ENCODE results near the gene CLEC11A. TPM values are rescaled to one million over a fixed set of nuclear protein-coding genes. Genes with fewer than 3 reads are reported as not detected.
"Not testable (repeated sequence)": the region's sequence is repeated elsewhere in the genome, so short reads cannot be mapped to it uniquely, and the experiment has no call there.

CLEC11A gene
- total RNA-seq, 1 donor from 2014 or later, result 0.38 TPM

DNA sequence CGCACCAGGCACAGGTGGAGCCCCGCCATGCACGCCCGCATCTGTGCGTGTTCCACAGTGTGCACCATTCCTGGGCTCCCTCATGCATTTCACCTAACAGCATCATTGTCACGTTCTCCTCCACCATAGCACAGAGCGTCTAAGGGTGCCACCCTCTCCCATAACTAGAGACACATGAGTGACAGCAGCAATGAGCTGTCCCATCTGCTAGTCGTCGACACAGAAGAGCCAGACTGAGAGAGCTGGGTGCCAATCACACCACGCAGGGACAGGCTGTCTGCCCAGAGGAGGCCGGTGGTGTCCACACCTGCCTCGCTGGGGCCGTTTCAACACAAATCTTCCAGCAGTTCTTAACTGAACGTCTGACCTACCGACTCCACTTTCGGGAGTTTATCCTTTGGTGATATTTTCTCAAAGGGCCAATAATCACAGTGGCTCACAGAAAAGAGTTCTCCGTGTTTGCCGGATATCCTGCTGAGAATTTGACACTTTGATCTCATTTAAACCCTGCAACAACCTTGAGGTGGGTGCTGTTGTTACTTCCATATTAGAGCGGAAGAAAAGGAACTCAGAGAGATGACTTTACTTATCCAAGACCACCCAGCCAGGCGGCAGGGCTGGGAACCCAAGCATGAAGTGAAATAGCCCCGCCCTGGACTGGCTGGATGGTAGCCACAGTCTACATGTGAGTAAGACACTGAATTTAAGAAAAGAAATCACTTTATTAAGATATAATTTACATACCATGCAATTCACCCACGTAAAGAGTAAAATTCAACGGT lies 16.2 kb downstream of the CLEC11A start:
- no peak overlapping the region for H3K27ac Mint-ChIP-seq
- POLR2A ChIA-PET, result no interaction called here
- no peak overlapping the region for H3K4me3 Mint-ChIP-seq
- TF ChIP-seq, protein P1, sequence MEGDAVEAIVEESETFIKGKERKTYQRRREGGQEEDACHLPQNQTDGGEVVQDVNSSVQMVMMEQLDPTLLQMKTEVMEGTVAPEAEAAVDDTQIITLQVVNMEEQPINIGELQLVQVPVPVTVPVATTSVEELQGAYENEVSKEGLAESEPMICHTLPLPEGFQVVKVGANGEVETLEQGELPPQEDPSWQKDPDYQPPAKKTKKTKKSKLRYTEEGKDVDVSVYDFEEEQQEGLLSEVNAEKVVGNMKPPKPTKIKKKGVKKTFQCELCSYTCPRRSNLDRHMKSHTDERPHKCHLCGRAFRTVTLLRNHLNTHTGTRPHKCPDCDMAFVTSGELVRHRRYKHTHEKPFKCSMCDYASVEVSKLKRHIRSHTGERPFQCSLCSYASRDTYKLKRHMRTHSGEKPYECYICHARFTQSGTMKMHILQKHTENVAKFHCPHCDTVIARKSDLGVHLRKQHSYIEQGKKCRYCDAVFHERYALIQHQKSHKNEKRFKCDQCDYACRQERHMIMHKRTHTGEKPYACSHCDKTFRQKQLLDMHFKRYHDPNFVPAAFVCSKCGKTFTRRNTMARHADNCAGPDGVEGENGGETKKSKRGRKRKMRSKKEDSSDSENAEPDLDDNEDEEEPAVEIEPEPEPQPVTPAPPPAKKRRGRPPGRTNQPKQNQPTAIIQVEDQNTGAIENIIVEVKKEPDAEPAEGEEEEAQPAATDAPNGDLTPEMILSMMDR (IDR thresholded peaks at IDR 0.05), result no peak
- ATAC-seq (ENCODE audit: low read depth) (no peak), DNase-seq (no peak)
- CTCF ChIA-PET, result no interaction called here
- no peaks in the 10 kb centered on the region for H3K4me1 Mint-ChIP-seq
- H3K27me3 Mint-ChIP-seq, result peaks cover 40% of the 10 kb centered on the region
- intact Hi-C loops (cut with micrococcal nuclease), result no loop called here
- no peaks in the 10 kb centered on the region for H3K36me3 Mint-ChIP-seq (ENCODE audit: low read depth)
- no peaks in the 10 kb centered on the region for H3K9me3 Mint-ChIP-seq

DNA sequence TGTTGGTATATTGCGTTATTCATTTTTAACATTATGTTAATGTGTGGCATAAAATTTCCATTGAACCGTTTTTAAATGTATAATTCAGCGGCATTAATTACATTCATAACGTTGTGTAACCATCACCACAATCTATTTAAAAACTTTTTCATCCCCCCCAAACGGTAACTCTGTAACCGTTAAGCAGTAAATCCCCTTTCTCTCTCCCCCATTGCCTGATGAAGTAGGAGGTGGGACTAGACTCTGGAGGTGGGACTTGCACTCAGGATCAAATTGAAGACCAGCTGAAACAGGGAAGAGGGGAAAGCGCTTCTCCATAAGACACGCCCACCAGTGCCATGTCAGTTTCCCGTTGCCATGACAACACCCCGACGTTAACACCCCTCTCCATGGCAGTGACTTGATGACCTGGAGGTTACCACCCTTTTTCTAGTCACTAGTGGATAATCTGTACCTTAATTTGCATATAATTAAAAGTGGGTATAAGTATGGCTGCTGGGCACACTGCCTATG lies 16.8 kb downstream of the CLEC11A start:
- ChIA-PET POLR2A (no interaction called here), CTCF (no interaction called here)
- Mint-ChIP-seq H3K36me3 (ENCODE audit: low read depth) (no peaks in the 10 kb centered on the region), H3K27ac (no peak overlapping the region), H3K4me3 (no peak overlapping the region), H3K9me3 (no peaks in the 10 kb centered on the region), H3K4me1 (no peaks in the 10 kb centered on the region), H3K27me3 (peaks cover 36% of the 10 kb centered on the region)
- ATAC-seq (ENCODE audit: low read depth) (no peak), DNase-seq (no peak)
- intact Hi-C loops (cut with micrococcal nuclease), result no loop called here
- TF ChIP-seq, protein P1 (IDR thresholded peaks at IDR 0.05), result no peak

DNA sequence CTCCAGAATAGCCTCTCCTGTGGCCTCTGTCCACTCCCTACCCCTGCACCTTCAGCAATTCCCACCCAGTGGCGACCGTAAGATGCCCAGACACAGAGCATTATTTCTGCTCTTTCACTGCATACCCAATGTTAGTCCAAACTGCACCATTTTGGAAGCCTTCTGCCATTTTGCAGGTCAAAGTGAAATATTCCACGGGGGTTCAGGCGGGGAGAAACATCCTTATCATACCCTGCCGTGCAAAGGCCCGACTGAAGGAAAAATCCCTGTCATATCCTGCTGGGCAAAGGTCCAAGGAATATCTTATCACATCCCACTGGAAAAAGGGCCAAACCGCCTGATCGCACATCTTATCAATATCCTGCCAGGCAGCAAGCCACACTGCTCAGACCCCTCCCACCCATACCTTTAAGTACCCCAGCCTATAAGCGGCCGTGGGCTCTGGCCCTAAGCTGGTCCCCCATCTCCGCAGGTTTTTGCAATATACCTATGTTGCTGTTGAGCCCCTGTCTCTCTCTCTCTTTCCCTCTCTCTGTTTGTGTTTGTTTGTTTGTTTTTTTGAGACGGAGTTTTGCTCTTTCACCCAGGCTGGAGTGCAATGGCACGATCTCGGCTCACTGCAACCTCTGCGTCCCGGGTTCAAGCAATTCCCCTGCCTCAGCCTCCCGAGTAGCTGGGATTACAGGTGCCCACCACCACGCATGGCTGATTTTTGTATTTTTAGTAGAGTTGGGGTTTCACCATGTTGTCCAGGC lies 18.2 kb downstream of the CLEC11A start:
- ATAC-seq (ENCODE audit: low read depth) (no peak), DNase-seq (no peak)
- Mint-ChIP-seq H3K27me3 (peaks cover 34% of the 10 kb centered on the region), H3K27ac (no peak overlapping the region), H3K4me1 (no peaks in the 10 kb centered on the region), H3K9me3 (no peaks in the 10 kb centered on the region), H3K36me3 (ENCODE audit: low read depth) (no peaks in the 10 kb centered on the region), H3K4me3 (no peak overlapping the region)
- TF ChIP-seq, protein P1 (IDR thresholded peaks at IDR 0.05), result no peak
- intact Hi-C loops (cut with micrococcal nuclease), result no loop called here
- ChIA-PET POLR2A (no interaction called here), CTCF (no interaction called here)

DNA sequence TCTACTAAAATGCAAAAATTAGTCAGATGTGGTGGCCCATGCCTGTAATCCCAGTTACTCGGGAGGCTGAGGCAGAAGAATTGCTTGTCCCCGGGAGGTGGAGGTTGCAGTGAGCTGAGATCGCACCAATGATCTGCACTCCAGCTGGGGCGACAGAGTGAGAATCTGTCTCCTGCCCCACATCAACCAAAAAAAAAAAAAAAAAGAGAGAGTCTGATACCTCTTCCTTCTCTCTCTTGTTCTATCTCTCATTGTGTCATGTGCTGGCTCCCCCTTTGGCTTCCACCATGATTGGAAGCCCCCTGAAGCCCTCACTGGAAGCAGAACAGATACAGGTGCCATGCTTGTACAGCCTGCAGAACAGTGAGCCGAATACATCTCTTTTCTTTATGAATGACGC lies 20.4 kb downstream of the CLEC11A start:
- Mint-ChIP-seq H3K36me3 (ENCODE audit: low read depth) (no peaks in the 10 kb centered on the region), H3K27me3 (peaks cover 29% of the 10 kb centered on the region), H3K27ac (no peak overlapping the region), H3K4me1 (no peaks in the 10 kb centered on the region), H3K9me3 (no peaks in the 10 kb centered on the region), H3K4me3 (no peak overlapping the region)
- intact Hi-C loops (cut with micrococcal nuclease), result no loop called here
- no peak for DNase-seq
- no peak for ATAC-seq (ENCODE audit: low read depth)
- CTCF ChIA-PET, result no interaction called here
- TF ChIP-seq, protein P1 (IDR thresholded peaks at IDR 0.05), result no peak
- POLR2A ChIA-PET, result no interaction called here

DNA sequence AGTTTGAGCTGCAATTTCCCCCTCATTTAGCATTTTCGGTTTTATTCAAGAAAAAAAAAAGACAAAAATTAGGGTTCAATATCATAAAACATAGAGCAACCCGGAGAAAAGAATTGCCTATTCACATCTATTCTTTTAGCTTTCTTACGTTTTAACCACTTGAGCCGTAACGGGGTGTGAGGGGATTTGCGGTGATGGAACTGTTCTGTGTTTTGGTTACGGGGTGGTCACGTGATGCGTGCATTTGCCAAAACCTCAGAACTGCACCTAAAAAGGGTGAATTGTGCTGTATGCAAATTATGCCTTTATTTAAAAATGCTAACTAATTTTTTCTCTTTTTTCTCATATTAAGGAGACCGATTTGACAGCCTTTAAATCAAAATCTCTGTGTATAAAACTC lies 22.1 kb downstream of the CLEC11A start:
- no peaks in the 10 kb centered on the region for H3K4me1 Mint-ChIP-seq
- H3K27me3 Mint-ChIP-seq, result peaks cover 25% of the 10 kb centered on the region
- intact Hi-C loops (cut with micrococcal nuclease), result no loop called here

DNA sequence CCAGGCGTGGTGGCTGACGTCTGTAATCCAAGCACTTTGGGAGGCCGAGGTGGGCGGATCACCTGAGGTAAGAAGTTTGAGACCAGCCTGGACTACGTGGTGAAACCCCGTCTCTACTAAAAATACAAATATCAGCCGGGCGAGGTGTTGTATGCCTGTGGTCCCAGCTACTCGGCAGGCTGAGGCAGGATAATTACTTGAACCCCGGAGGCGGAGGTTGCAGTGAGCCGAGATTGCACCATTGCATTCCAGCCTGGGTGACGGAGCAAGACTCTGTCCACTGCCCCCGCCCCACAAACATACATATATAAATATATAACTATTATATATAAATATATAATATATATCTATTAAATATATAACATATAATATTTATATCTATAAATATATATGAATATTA lies 24.0 kb downstream of the CLEC11A start:
- H3K9me3 Mint-ChIP-seq; H3K36me3 Mint-ChIP-seq (ENCODE audit: low read depth); H3K4me1 Mint-ChIP-seq; CTCF ChIA-PET; ATAC-seq (ENCODE audit: low read depth); H3K27ac Mint-ChIP-seq; H3K4me3 Mint-ChIP-seq; intact Hi-C loops (cut with micrococcal nuclease); DNase-seq; POLR2A ChIA-PET: not testable (repeated sequence)
- H3K27me3 Mint-ChIP-seq, result peaks cover 14% of the 10 kb centered on the region

More for the DNA sequence above, 22.1 kb downstream of the CLEC11A start:
- Mint-ChIP-seq H3K27ac (no peak overlapping the region), H3K4me3 (no peak overlapping the region), H3K36me3 (ENCODE audit: low read depth) (no peaks in the 10 kb centered on the region), H3K9me3 (no peaks in the 10 kb centered on the region)
- DNase-seq, result no peak
- no peak for ATAC-seq (ENCODE audit: low read depth)
- ChIA-PET CTCF (no interaction called here), POLR2A (no interaction called here)
- TF ChIP-seq, protein P1 (IDR thresholded peaks at IDR 0.05), result no peak

All from activated B cell treated with CpG ODN at 0.5 μM for 24 hours (primary cell).